Endometrial microvascular endothelial cells (primary cell): Measurements from ENCODE around the gene ARHGAP42. TPM values are rescaled to one million over a fixed set of nuclear protein-coding genes. Genes with fewer than 3 reads are reported as not detected.
"Not testable (repeated sequence)": the region's sequence is repeated elsewhere in the genome, so short reads cannot be mapped to it uniquely, and the experiment has no call there.

ENCODE experiments used
- in situ Hi-C: cut with HindIII; loops from 2 replicates; pipeline ENCODE4 v1.10.0; 2017; ENCODE audit warnings: low sequenced_read_pairs, low pct_unique_long_range_greater_than_20kb; ENCODE audit errors: inconsistent ontology term
- total RNA-seq: library from RNA; depleted of rRNA; stranded (reverse); fragments of >200 nt; gene quantifications from one replicate; pipeline ENCODE4 v1.2.3, GENCODE V29; 2015; ENCODE audit errors: inconsistent ontology term

Gene ARHGAP42
- total RNA-seq, 1 donor from 2014 or later, result 6.2 TPM

DNA sequence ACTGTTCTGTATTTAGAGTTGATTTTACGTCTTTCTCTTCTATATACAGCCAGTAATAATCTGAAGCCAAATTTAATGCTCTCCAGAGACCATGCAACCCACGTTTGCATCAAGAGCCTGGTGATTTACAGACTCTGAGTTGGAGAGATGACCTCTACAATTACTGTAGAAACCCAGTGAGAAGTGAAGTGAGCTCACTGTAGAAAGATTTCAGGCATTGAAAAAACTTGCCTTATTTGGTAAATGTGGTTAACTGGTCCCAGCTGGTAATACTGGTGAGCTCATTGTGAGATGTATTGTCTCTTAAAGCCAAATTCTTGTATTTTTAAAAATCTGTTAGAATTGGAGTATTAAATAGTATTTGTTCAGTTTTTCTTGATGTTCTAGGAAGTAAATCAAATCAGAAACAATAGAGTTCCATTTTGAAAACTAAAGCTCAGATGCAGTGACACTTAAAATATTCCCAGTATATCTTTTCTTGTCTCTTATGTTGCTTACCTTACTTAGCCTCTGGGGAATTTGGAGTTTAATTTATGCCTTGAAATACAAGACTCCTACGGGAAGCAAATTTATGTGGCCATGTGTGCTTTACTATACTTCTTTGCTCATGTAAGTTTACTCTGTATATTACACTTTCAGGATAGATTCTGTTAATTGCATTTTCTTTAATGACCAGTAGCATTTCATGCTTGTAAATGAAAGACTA, 189.9 kb downstream of the ARHGAP42 start:
- in situ Hi-C loops, result no loop called here

DNA sequence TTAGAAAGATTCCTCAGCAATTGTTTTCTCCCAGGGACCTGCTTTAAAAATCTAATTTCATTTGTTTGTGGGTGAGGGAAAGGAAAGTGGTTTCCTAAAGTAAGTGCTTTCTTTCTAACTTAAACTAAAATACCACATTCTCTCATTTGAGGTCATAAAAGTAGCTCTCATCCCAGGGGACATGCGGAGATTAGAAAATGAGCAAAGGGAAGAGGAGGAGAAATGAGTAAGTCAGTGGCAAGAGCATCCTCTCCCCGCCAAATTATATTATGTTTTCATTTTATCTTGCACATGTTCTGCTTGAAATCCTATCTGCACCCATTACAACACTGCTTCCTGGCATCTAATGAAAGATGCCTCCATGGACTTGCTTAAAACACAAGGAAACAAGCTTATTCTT, 191.4 kb downstream of the ARHGAP42 start:
- in situ Hi-C loops, result no loop called here

DNA sequence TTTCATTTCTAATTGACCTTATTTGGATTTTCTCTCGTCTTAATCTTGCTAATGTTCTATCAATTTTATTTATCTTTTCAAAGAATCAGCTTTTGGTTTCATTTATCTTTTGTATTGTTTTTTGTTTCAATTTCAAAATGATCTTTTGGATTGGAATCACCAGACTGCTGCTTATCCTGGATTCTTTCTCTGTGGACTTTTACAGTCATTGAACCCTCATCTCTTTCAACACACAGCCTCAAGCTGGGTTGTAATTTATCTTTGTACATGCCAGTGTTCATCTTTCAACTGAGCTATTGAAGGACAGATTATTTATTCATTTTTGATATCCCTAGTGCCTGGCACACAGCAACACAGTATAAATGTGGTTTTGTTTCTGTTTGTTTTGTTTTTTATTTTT, 195.9 kb downstream of the ARHGAP42 start:
- in situ Hi-C loops, result no loop called here

GRCh38 chr11:100883830-100884229, 196.7 kb downstream of the ARHGAP42 start:
- in situ Hi-C loops, result no loop called here

DNA sequence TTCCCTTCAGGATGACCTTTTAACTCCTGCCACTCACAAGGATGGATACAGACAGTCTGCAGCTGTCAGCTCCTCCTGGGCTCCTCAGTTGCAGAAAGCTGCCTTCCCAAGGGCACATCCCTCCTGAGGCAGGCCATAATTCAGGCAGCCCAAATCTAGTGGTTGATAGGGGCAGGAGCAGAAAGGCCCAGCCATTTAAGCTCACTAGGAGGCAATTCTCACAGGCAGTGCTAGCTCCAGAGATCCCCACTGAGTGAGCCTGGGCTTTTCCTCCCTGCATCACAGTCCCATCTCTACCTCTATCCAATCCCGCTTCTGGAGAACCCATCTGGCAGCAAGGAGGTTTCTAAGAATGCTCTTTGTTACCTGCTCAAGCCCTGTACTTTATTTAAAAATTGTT, 200.6 kb downstream of the ARHGAP42 start:
- in situ Hi-C loops, result no loop called here

DNA sequence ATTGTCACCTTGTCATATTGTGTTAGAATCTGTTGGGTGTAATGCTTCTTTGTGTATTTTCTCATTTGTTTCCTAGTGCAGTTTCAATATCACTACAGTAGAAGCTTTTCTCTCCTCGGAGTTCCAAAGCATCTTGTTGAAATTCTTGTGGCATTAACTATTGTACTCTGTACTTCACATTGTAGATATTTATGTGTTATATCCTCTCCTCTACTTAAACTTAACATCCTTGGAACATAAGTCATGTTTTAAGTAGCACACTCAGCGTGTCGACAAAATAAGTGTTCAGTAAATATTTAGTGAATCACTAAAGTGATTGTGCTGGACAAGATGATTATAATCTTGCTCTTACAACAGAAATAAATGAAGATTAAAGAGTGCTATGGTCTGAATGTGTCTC, 201.7 kb downstream of the ARHGAP42 start:
- in situ Hi-C loops, result no loop called here

DNA sequence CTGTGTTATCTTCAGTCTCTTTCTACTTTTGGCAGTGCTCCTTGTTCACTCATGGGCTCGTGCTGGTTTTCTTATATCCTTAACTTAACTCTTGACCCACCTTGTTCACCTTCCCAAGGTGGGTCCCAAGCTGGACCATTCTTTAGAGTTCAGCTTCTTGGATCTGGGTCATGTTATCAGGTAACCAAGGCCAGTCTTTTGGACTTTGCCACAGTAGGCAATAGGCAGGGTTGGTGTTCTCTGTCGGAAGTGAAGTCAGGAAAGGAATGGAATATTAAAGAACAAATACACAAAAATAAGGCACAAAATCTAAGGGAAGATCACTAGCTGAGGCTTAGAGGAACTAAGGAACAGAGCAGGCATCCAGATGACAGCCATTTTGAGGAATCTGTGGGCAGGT, 202.7 kb downstream of the ARHGAP42 start:
- in situ Hi-C loops, result no loop called here

GRCh38 chr11:100890789-100891188, 203.7 kb downstream of the ARHGAP42 start:
- in situ Hi-C loops, result no loop called here

- in situ Hi-C loops, result no loop called here
Measured at GRCh38 chr11:100892886-100893285, 205.8 kb downstream of the ARHGAP42 start.

GRCh38 chr11:100895449-100895848, 208.4 kb downstream of the ARHGAP42 start:
- in situ Hi-C loops, result no loop called here

- in situ Hi-C loops, result not testable (repeated sequence)
Measured at GRCh38 chr11:100895976-100896375, 208.9 kb downstream of the ARHGAP42 start.

- in situ Hi-C loops, result not testable (repeated sequence)
Measured at GRCh38 chr11:100901471-100901870, 214.4 kb downstream of the ARHGAP42 start.

- in situ Hi-C loops, result no loop called here
Measured at GRCh38 chr11:100902454-100903141, 215.5 kb downstream of the ARHGAP42 start.

- in situ Hi-C loops, result no loop called here
Measured at GRCh38 chr11:100903284-100903683, 216.2 kb downstream of the ARHGAP42 start.

GRCh38 chr11:100905684-100906083, 218.6 kb downstream of the ARHGAP42 start:
- in situ Hi-C loops, result no loop called here

DNA sequence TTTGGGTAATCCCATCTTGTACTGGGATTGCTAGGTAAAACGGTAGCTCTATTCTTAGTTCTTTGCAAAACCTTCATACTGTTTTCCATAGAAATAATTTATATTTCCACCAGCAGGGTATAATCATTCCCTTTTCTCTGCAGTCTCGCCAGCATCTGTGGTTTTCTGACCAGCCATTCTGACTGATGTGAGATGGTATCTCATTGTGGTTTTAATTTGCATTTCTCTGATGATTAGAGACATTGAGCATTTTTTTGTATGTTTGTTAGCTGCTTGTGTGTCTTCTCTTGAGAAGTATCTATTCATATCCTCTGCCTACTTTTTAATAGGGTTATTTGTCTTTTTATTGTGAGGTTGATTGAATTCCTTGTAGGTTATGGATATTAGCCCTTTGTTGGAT, 221.7 kb downstream of the ARHGAP42 start:
- in situ Hi-C loops, result no loop called here

DNA sequence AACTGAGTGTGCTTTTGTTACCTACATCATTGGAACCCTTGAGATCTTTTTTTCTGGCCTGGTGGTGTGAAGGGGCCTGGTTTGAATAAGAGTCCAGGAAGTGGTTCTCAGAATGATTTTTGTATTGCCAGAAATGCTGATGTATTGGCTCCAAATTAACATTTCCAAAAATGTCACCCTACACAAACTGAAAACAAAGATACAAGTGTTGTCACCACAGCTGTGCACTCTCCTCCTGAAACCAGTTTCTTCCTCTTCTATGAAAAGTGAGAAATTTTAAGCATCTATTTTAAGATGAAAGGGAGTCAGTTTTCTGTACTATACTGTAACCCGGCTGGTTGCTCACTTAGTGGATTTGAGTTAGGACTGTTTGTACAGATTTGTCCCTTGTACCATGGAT, 223.7 kb downstream of the ARHGAP42 start:
- in situ Hi-C loops, result no loop called here

DNA sequence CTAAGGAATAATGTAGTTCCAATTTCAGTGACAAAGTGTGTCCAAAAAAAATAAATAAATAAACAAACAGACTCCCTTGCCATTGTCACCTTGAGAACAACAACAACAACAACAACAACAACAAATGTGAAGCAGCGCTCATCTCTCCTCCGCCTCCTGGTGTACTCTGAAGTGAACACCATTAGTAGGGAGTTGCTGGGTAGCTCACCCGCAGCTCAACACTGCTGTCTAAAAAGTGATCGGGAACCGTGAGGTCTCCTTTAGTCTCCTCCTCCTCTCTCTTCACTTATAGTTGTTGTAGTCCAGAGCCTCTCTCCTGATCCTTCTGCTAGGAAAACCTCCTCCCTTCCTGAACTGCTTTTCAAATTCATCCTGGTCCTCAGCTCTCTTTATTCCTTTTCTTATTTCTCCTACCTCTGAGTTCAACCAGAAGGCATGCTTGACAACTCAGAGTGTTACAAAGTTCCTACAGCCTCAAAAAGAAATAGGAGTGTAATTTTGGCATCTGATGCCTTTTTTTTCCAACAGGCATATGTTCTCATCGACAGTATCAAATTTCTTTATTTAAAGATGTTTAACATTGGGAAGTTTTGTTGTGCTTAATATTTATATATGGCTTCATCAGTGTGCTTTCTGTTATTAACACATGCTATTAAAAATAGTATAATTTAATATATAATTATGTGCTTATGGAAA, 227.5 kb downstream of the ARHGAP42 start:
- in situ Hi-C loops, result no loop called here

- in situ Hi-C loops, result no loop called here
Measured at GRCh38 chr11:100918551-100919500, 231.7 kb downstream of the ARHGAP42 start.
